ENCODE measurements around the gene IGFBP1. TPM values are rescaled to one million over a fixed set of nuclear protein-coding genes. Genes with fewer than 3 reads are reported as not detected.

The IGFBP1 gene
- total RNA-seq, 6 experiments from 2014 or later, result not detected

DNA sequence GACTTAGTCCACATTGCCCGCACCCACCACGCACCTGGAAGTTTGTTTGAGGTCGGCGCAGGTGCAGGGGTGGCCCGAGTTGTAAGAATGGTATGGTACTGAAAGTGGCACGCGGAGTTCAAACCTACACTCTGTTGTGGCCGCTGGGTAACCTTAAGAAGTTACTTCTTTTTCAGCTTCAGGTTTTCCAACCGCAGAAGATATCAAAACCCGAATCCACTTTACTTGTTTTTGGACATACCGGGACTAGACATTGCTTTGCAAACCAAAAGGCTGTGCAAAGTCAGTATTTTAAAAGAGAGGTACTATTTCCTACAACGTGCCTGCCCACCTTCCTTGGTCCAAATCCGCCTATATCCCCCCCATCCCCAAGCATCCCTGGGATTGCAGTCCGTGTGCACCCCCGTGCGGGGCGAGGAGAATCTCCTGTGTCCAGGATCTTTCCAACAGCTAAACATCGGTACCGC, 31.7 kb downstream of the IGFBP1 start:
- H3K27me3 Mint-ChIP-seq (ENCODE audit: insufficient read depth), result no peaks in the 10 kb centered on the region
- no peaks in the 10 kb centered on the region for H3K9me3 Mint-ChIP-seq
- peak overlapping the region; percentile 98 for H3K4me3 Mint-ChIP-seq
- TF ChIP-seq, protein P1, sequence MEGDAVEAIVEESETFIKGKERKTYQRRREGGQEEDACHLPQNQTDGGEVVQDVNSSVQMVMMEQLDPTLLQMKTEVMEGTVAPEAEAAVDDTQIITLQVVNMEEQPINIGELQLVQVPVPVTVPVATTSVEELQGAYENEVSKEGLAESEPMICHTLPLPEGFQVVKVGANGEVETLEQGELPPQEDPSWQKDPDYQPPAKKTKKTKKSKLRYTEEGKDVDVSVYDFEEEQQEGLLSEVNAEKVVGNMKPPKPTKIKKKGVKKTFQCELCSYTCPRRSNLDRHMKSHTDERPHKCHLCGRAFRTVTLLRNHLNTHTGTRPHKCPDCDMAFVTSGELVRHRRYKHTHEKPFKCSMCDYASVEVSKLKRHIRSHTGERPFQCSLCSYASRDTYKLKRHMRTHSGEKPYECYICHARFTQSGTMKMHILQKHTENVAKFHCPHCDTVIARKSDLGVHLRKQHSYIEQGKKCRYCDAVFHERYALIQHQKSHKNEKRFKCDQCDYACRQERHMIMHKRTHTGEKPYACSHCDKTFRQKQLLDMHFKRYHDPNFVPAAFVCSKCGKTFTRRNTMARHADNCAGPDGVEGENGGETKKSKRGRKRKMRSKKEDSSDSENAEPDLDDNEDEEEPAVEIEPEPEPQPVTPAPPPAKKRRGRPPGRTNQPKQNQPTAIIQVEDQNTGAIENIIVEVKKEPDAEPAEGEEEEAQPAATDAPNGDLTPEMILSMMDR (IDR thresholded peaks at IDR 0.05), result no peak
- peak overlapping the region; percentile 55; the same call in 1 of the 2 replicates for H3K27ac Mint-ChIP-seq
- peaks cover 72% of the 10 kb centered on the region for H3K4me1 Mint-ChIP-seq (ENCODE audit: low read depth)
- no peak for DNase-seq
- H3K36me3 Mint-ChIP-seq (ENCODE audit: low read depth), result peaks cover 22% of the 10 kb centered on the region

- Mint-ChIP-seq H3K4me3 (peak within 1 kb of the TSS; percentile 98), H3K9me3 (no peaks in the 10 kb centered on the region), H3K36me3 (ENCODE audit: low read depth) (peaks cover 19% of the 10 kb centered on the region), H3K4me1 (ENCODE audit: low read depth) (peaks cover 72% of the 10 kb centered on the region), H3K27ac (peak within 1 kb of the TSS; percentile 55), H3K27me3 (ENCODE audit: insufficient read depth) (no peaks in the 10 kb centered on the region)
- DNase-seq, result peak; percentile 63
- TF ChIP-seq, protein P1 (IDR thresholded peaks at IDR 0.05), result no peak
Measured at GRCh38 chr7:45920502-45921380, 32.5 kb downstream of the IGFBP1 start, which contains the start of gene IGFBP3. Gene IGFBP3 (minus strand): TSS chr7:45921272. CDS start chr7:45921140, 132 bp downstream.

DNA sequence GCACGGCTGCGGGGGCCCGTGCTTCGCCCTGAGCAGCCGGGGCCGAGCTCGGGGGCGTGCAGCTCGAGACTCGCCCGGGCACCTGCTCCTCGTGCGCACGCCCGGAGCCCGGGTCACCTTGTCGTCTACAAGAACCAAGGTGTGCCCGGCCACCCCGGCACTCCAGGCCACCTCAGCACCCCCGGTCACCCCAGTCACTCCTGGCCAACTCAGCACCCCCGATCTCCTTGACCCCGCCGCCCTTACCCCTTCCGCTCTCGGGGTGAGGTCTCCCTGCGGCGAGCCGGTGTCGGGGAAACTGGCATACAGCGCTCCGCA, 33.1 kb downstream of the IGFBP1 start:
- no peaks in the 10 kb centered on the region for H3K9me3 Mint-ChIP-seq
- DNase-seq, result no peak
- H3K4me3 Mint-ChIP-seq, result peak overlapping the region; percentile 86
- H3K27me3 Mint-ChIP-seq (ENCODE audit: insufficient read depth), result no peaks in the 10 kb centered on the region
- TF ChIP-seq, protein P1 (IDR thresholded peaks at IDR 0.05), result no peak
- no peak overlapping the region for H3K27ac Mint-ChIP-seq
- peaks cover 13% of the 10 kb centered on the region for H3K36me3 Mint-ChIP-seq (ENCODE audit: low read depth)
- H3K4me1 Mint-ChIP-seq (ENCODE audit: low read depth), result peaks cover 68% of the 10 kb centered on the region

DNA sequence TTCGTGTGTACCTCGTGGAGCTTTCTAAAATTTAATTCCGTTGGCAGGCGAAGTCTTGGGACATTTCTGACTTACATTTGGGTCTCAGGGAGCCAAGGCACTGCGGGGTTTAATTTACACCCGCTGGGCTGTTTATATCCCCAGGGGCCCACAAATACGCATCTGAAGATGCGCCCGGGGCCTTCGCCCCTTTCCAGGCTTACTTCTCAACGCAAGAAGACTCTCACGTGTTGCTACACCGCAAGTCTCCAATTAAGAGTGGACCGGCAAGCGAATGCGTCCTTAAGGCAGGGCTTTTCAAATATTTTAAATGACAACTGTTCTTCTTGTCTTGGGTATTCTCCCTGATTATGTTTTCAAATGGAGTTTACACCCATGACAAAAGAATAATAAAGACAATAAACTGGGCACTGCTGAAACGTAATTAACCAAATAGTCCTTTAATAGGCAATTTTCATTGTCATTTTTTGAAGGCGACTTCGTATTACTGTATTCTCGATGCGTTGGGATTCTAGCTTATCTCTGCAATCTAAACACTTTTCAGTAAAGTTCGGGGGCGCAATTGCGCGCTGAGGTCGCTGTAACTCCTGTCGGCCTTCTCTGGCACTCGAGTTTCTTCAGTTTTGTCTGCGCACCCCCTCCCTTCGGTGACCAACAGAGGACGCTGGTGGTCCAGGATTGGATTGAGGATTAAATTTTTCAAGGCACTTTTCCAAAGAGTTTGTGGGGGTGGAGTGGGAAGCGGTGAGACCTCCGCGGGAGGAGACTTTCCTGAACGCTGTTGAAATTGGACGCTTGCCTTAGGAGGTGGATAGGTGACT, 33.6 kb downstream of the IGFBP1 start:
- TF ChIP-seq, protein P1 (IDR thresholded peaks at IDR 0.05), result peak; percentile 96
- peaks cover 71% of the 10 kb centered on the region for H3K4me1 Mint-ChIP-seq (ENCODE audit: low read depth)
- H3K9me3 Mint-ChIP-seq, result no peaks in the 10 kb centered on the region
- peak; percentile 68 for DNase-seq
- peak overlapping the region; percentile 86 for H3K4me3 Mint-ChIP-seq
- no peaks in the 10 kb centered on the region for H3K27me3 Mint-ChIP-seq (ENCODE audit: insufficient read depth)
- H3K36me3 Mint-ChIP-seq (ENCODE audit: low read depth), result peaks cover 9% of the 10 kb centered on the region; the same call in 1 of the 2 replicates
- H3K27ac Mint-ChIP-seq, result peak overlapping the region; percentile 53

GRCh38 chr7:45922810-45923209, 34.5 kb downstream of the IGFBP1 start:
- DNase-seq, result no peak
- Mint-ChIP-seq H3K27ac (peak overlapping the region; percentile 53), H3K4me3 (peak overlapping the region; percentile 86), H3K27me3 (ENCODE audit: insufficient read depth) (no peaks in the 10 kb centered on the region), H3K9me3 (no peaks in the 10 kb centered on the region), H3K36me3 (ENCODE audit: low read depth) (peaks cover 3% of the 10 kb centered on the region; the same call in 1 of the 2 replicates), H3K4me1 (ENCODE audit: low read depth) (peaks cover 65% of the 10 kb centered on the region)
- TF ChIP-seq, protein P1 (IDR thresholded peaks at IDR 0.05), result no peak
